Germinal center (tissue), 1 donor: Measurements from ENCODE around the gene CPNE9.

Experiments used
- DNase-seq: peaks from one replicate; pipeline ENCODE4 v3.0.0; 2012; ENCODE audit warnings: mixed read lengths, low spot score

CPNE9 gene

GRCh38 chr3:9716801-9717555 is 13.3 kb downstream of the CPNE9 start:
- no peak for DNase-seq

- no peak for DNase-seq
Measured at GRCh38 chr3:9717563-9717962, 13.9 kb downstream of the CPNE9 start.

GRCh38 chr3:9718118-9718517 is 14.5 kb downstream of the CPNE9 start:
- no peak for DNase-seq

GRCh38 chr3:9721015-9721699 is 17.5 kb downstream of the CPNE9 start:
- no peak for DNase-seq

- no peak for DNase-seq
Measured at GRCh38 chr3:9721700-9722060, 18.0 kb downstream of the CPNE9 start.

GRCh38 chr3:9725775-9726515 is 22.3 kb downstream of the CPNE9 start:
- no peak for DNase-seq

- DNase-seq: peak; percentile 80
Measured at GRCh38 chr3:9727041-9727595, 23.5 kb downstream of the CPNE9 start.

GRCh38 chr3:9727743-9728142 is 24.1 kb downstream of the CPNE9 start:
- DNase-seq: no peak

GRCh38 chr3:9729419-9729818 is 25.8 kb downstream of the CPNE9 start:
- DNase-seq: no peak

- no peak for DNase-seq
Measured at GRCh38 chr3:9730657-9731205, 27.1 kb downstream of the CPNE9 start.

GRCh38 chr3:9731206-9732079 is 27.8 kb downstream of the CPNE9 start, which contains the start of gene BRPF1:
Gene BRPF1 (plus strand): TSS chr3:9731735. CDS start chr3:9734141, 2,406 bp downstream.
- DNase-seq: peak; percentile 99

- peak; percentile 58 for DNase-seq
Measured at GRCh38 chr3:9732080-9732739, 28.6 kb downstream of the CPNE9 start.

- DNase-seq: no peak
Measured at GRCh38 chr3:9732740-9733115, 29.1 kb downstream of the CPNE9 start.

GRCh38 chr3:9736831-9737230 is 33.2 kb downstream of the CPNE9 start:
- DNase-seq: no peak

GRCh38 chr3:9739181-9739580 is 35.5 kb downstream of the CPNE9 start:
- no peak for DNase-seq

- no peak for DNase-seq
Measured at GRCh38 chr3:9742560-9742959, 38.9 kb downstream of the CPNE9 start.

GRCh38 chr3:9743548-9743947 is 39.9 kb downstream of the CPNE9 start:
- DNase-seq: no peak

GRCh38 chr3:9744162-9744561 is 40.5 kb downstream of the CPNE9 start:
- no peak for DNase-seq

- DNase-seq: no peak
Measured at GRCh38 chr3:9745521-9745920, 41.9 kb downstream of the CPNE9 start.

GRCh38 chr3:9746330-9746729 is 42.7 kb downstream of the CPNE9 start:
- DNase-seq: no peak

GRCh38 chr3:9747267-9747666 is 43.6 kb downstream of the CPNE9 start:
- no peak for DNase-seq
